IPS-18a (cell line): Measurements from ENCODE around the gene TPTE.
"Not testable (repeated sequence)": the region's sequence is repeated elsewhere in the genome, so short reads cannot be mapped to it uniquely, and the experiment has no call there.

Experiments used
- H3K27ac ChIP-seq: one replicate; pipeline ENCODE4 v1.5.1; 2013; ENCODE audit warnings: low read length
- H3K27me3 ChIP-seq: one replicate; pipeline ENCODE4 v1.6.1; 2013; ENCODE audit warnings: mild to moderate bottlenecking, low read length; ENCODE audit not compliant: control insufficient read depth, insufficient read depth
- H3K36me3 ChIP-seq: one replicate; pipeline ENCODE4 v1.6.1; 2013; ENCODE audit warnings: low read depth, low read length; ENCODE audit not compliant: control insufficient read depth
- H3K4me1 ChIP-seq: one replicate; pipeline ENCODE4 v1.6.1; 2013; ENCODE audit warnings: low read depth, low read length; ENCODE audit not compliant: control insufficient read depth
- H3K4me3 ChIP-seq: one replicate; pipeline ENCODE4 v1.5.1; 2013; ENCODE audit warnings: low read length
- H3K9ac ChIP-seq: one replicate; pipeline ENCODE4 v1.6.1; 2013; ENCODE audit warnings: mild to moderate bottlenecking, low read length, moderate library complexity
- H3K9me3 ChIP-seq: one replicate; pipeline ENCODE4 v1.6.1; 2013; ENCODE audit warnings: low read depth, low read length; ENCODE audit not compliant: control insufficient read depth

The TPTE gene

GRCh38 chr21:10521091-10521598, at the start of gene TPTE:
TPTE (plus strand) TSS chr21:10521583; CDS start chr21:10538724, 17,141 bp downstream.
- H3K27me3 ChIP-seq, result no peaks in the 10 kb centered on the region
- no peaks in the 10 kb centered on the region for H3K4me1 ChIP-seq
- no peaks in the 10 kb centered on the region for H3K36me3 ChIP-seq
- peaks cover 62% of the 10 kb centered on the region for H3K9me3 ChIP-seq
- H3K27ac ChIP-seq, result no peak within 1 kb of the TSS
- no peak within 1 kb of the TSS for H3K4me3 ChIP-seq
- no peak within 1 kb of the TSS for H3K9ac ChIP-seq

DNA sequence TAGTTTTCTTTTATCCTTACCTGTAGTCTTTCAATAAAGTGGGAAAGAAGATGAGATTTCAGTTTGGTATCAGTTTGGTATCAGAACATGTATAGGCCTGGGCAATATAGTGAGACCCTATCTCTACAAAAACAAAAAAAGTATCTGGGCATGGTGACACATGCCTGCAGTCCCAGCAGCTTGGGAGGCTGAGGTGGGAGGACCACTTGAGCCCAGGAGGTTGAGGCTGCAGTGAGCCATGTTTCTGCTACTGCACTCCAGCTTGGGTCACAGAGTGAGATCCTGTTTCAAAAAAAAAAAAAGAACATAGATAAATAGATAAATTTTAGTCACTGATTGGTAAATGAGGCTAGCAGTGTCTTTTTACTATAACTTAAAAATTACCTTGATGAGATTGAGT, 49.4 kb upstream of the TPTE start:
- peaks cover 47% of the 10 kb centered on the region for H3K9me3 ChIP-seq
- H3K4me3 ChIP-seq, H3K27ac ChIP-seq, H3K36me3 ChIP-seq, H3K27me3 ChIP-seq, H3K9ac ChIP-seq, H3K4me1 ChIP-seq: not testable (repeated sequence)

GRCh38 chr21:10477794-10478193, 43.6 kb upstream of the TPTE start:
- H3K9me3 ChIP-seq, result peaks cover 30% of the 10 kb centered on the region
- H3K27me3 ChIP-seq, H3K27ac ChIP-seq, H3K36me3 ChIP-seq, H3K4me3 ChIP-seq, H3K9ac ChIP-seq, H3K4me1 ChIP-seq: not testable (repeated sequence)

DNA sequence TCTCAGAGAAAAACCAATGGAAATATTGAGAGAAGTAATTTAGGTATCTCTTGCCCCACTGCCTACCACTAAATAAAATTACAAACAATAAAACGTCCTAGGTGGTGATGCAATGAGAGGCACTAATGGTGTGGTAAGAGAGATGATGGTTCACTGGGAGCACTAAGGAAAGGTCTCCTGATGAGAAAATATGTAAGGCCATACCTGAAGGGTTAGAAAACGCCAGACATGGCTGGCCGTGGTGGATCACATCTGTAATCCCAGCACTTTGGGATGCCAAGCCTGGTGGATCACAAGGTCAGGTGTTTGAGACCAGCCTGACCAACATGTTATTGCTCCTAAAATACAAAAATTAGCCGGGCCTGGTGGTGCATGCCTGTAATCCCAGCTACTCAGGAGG, 41.5 kb upstream of the TPTE start:
- H3K36me3 ChIP-seq, H3K4me1 ChIP-seq, H3K27me3 ChIP-seq, H3K9ac ChIP-seq, H3K27ac ChIP-seq, H3K4me3 ChIP-seq: not testable (repeated sequence)
- peaks cover 35% of the 10 kb centered on the region for H3K9me3 ChIP-seq

GRCh38 chr21:10484864-10485263, 36.5 kb upstream of the TPTE start:
- H3K36me3 ChIP-seq, H3K4me3 ChIP-seq, H3K27ac ChIP-seq, H3K4me1 ChIP-seq, H3K9ac ChIP-seq, H3K27me3 ChIP-seq: not testable (repeated sequence)
- peaks cover 23% of the 10 kb centered on the region for H3K9me3 ChIP-seq

- H3K9me3 ChIP-seq, result peaks cover 16% of the 10 kb centered on the region
- not testable (repeated sequence) for H3K4me1 ChIP-seq, H3K27me3 ChIP-seq, H3K9ac ChIP-seq, H3K36me3 ChIP-seq, H3K27ac ChIP-seq, H3K4me3 ChIP-seq
Observed at GRCh38 chr21:10490453-10490852, 30.9 kb upstream of the TPTE start.

DNA sequence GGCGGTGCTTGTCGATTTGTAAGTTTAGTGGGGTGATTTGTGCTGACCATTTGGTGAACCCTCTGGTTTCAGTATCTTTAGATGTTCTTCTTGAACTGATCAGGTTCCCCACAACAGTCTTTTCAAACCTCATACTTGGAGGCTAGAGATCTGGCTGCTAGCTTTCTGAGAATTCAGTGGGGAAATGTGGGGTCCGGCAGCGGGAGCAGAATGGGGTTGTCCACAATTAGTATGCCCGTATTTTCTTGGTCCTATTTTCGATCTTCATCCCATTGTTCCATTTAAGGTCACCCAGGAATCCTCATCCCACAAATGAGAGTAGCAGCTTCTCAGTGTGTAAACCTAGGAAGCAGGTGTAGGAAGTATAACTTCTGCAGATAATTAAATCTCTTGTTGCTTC, 10.3 kb upstream of the TPTE start:
- no peaks in the 10 kb centered on the region for H3K36me3 ChIP-seq
- H3K4me1 ChIP-seq, result no peaks in the 10 kb centered on the region
- H3K9me3 ChIP-seq, result peaks cover 53% of the 10 kb centered on the region
- no peaks in the 10 kb centered on the region for H3K27me3 ChIP-seq
- H3K4me3 ChIP-seq, result no peak overlapping the region
- H3K27ac ChIP-seq, result no peak overlapping the region
- no peak overlapping the region for H3K9ac ChIP-seq

GRCh38 chr21:10516889-10517288, 4.5 kb upstream of the TPTE start:
- not testable (repeated sequence) for H3K9ac ChIP-seq, H3K4me3 ChIP-seq, H3K27ac ChIP-seq, H3K27me3 ChIP-seq, H3K4me1 ChIP-seq, H3K36me3 ChIP-seq
- H3K9me3 ChIP-seq, result peaks cover 72% of the 10 kb centered on the region

- H3K4me1 ChIP-seq, H3K4me3 ChIP-seq, H3K27ac ChIP-seq, H3K9ac ChIP-seq, H3K36me3 ChIP-seq, H3K27me3 ChIP-seq: not testable (repeated sequence)
- peaks cover 69% of the 10 kb centered on the region for H3K9me3 ChIP-seq
Observed at GRCh38 chr21:10517904-10518303, 3.5 kb upstream of the TPTE start.

DNA sequence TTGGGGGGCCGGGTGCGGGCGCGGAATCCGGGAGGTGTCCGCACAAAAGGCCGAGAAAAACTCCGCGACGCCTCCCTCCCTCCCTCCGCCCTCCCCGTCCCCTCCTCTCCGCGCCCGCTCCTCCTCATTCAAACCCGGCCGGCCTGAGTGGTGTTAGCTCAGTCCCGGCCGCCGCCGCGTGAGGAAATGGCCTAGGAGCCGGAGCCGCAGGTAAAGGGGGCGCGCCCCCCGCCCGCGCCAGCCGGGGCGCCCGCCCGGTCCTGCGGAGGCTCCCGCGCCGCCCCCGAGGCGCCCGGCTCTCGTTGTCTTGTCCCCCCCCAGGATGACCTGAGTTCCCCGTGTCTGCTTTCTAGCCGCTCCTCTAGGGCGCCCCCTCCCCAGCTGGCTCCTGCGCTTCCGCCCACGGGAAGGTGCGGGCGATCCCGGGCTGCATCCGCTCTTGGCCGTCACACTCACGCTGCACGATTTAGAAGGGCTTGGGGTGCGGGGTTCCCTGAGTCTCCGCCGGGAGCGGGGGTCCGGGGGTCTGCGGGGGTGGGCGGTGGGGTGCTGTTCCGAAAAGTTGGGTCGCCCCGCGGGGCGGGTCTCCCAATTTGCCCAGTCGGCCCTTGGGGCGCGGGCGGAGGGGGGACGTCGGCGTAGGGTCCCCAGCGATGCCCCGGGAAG, 585 bp downstream of the TPTE start:
- H3K4me1 ChIP-seq, H3K27me3 ChIP-seq, H3K36me3 ChIP-seq, H3K4me3 ChIP-seq, H3K9ac ChIP-seq, H3K27ac ChIP-seq: not testable (repeated sequence)
- peaks cover 65% of the 10 kb centered on the region for H3K9me3 ChIP-seq

GRCh38 chr21:10539956-10540355, 18.6 kb downstream of the TPTE start:
- Histone ChIP-seq H3K36me3 (no peaks in the 10 kb centered on the region), H3K27ac (no peak overlapping the region)

GRCh38 chr21:10544376-10544775, 23.0 kb downstream of the TPTE start:
- peaks cover 83% of the 10 kb centered on the region for H3K9me3 ChIP-seq
- not testable (repeated sequence) for H3K27me3 ChIP-seq, H3K36me3 ChIP-seq, H3K27ac ChIP-seq, H3K4me3 ChIP-seq, H3K9ac ChIP-seq, H3K4me1 ChIP-seq

More at GRCh38 chr21:10539956-10540355, 18.6 kb downstream of the TPTE start:
- no peaks in the 10 kb centered on the region for H3K4me1 ChIP-seq
- H3K27me3 ChIP-seq, result no peaks in the 10 kb centered on the region
- H3K9me3 ChIP-seq, result peaks cover 82% of the 10 kb centered on the region
- H3K4me3 ChIP-seq, result no peak overlapping the region
- no peak overlapping the region for H3K9ac ChIP-seq
